ENCODE results near the gene TRAPPC8. TPM values are rescaled to one million over a fixed set of nuclear protein-coding genes. Genes with fewer than 3 reads are reported as not detected.

TRAPPC8 gene
- total and polyA plus RNA-seq, 10 of the 15 experiments (the other 5 are each of a cell fraction or from before 2014, with no cell fraction given), result 13.0 to 75.4 (median 24.8) TPM

- ATAC-seq (no peak), DNase-seq (ENCODE audit: low read depth, low spot score) (no peak), FAIRE-seq (no peak)
- Histone ChIP-seq H3K4me2 (ENCODE audit: control insufficient read depth, insufficient read depth) (no peak overlapping the region), H3K4me3 (no peak overlapping the region), H3K4me1 (ENCODE audit: control insufficient read depth, insufficient read depth, low read length) (no peaks in the 10 kb centered on the region), H3K36me3 (ENCODE audit: control insufficient read depth in 2 of 2, insufficient read depth in 2 of 2, low read length in 1 of 2) (peaks cover 0 to 12% of the 10 kb centered on the region in 2 experiments; a peak in 2 of 4 replicates), H3K79me2 (ENCODE audit: control insufficient read depth, insufficient read depth, low read length) (no peaks in the 10 kb centered on the region), H3K27me3 (replicated peaks in 1 of 2; ENCODE audit: control insufficient read depth in 2 of 2, insufficient read depth in 2 of 2, low read length in 1 of 2) (no peaks in the 10 kb centered on the region), H3K9me3 (replicated peaks; ENCODE audit: control insufficient read depth, insufficient read depth, low read length) (no peaks in the 10 kb centered on the region), H3K9ac (ENCODE audit: control insufficient read depth, insufficient read depth, low read length) (no peak overlapping the region), H4K20me1 (ENCODE audit: control insufficient read depth, insufficient read depth) (no peaks in the 10 kb centered on the region), H2AFZ (ENCODE audit: control insufficient read depth, low read depth, low read length) (no peak overlapping the region), H3K27ac (ENCODE audit: control insufficient read depth, insufficient read depth) (no peak overlapping the region)
- ChIA-PET CTCF (no interaction called here), POLR2A (no interaction called here), SMC1A (ENCODE audit: uncharacterized antibody, unreplicated experiment) (interaction anchor here (1.4 kb wide), 1 partner anchor 14 kb away, joined by 4 read pairs; no protein-coding TSS in a partner anchor), RAD21 (ENCODE audit: unreplicated experiment) (no interaction called here)
- 88% methylated on average over 6 of the region's 6 CpGs for WGBS (ENCODE audit: insufficient coverage, insufficient replicate concordance, low lambda C conversion rate, missing lambda C conversion rate)
- no TSS peak for BruUV-seq (replicated peaks)
- intact Hi-C loops (cut with micrococcal nuclease; ENCODE audit: unreplicated experiment) (no loop called here), in situ Hi-C loops (cut with MboI) (no loop called here)
- TF ChIP-seq SPI1 (IDR thresholded peaks at IDR 0.05; ENCODE audit: borderline replicate concordance, insufficient read depth, low read depth, low read length) (no peak), CHD4 (IDR thresholded peaks at IDR 0.05) (no peak), RELB (IDR thresholded peaks at IDR 0.05; ENCODE audit: low read depth) (no peak), TCF3 (IDR thresholded peaks at IDR 0.05; ENCODE audit: borderline replicate concordance, insufficient read depth, low read depth, low read length) (no peak), SMAD1 (IDR thresholded peaks at IDR 0.05; ENCODE audit: low read depth, partially characterized antibody) (no peak), POLR2A (IDR thresholded peaks at IDR 0.05; ENCODE audit: low read depth, low read length) (no peak), MEF2A (IDR thresholded peaks at IDR 0.05; ENCODE audit: insufficient read depth, low read depth, low read length) (no peak), ZNF384 (IDR thresholded peaks at IDR 0.05; ENCODE audit: borderline replicate concordance, low read depth, low read length) (no peak), MYB (IDR thresholded peaks at IDR 0.05; ENCODE audit: borderline replicate concordance, low read depth, low read length) (no peak), KLF5 (IDR thresholded peaks at IDR 0.05; ENCODE audit: partially characterized antibody) (no peak)
- TF ChIP-seq, protein P1, sequence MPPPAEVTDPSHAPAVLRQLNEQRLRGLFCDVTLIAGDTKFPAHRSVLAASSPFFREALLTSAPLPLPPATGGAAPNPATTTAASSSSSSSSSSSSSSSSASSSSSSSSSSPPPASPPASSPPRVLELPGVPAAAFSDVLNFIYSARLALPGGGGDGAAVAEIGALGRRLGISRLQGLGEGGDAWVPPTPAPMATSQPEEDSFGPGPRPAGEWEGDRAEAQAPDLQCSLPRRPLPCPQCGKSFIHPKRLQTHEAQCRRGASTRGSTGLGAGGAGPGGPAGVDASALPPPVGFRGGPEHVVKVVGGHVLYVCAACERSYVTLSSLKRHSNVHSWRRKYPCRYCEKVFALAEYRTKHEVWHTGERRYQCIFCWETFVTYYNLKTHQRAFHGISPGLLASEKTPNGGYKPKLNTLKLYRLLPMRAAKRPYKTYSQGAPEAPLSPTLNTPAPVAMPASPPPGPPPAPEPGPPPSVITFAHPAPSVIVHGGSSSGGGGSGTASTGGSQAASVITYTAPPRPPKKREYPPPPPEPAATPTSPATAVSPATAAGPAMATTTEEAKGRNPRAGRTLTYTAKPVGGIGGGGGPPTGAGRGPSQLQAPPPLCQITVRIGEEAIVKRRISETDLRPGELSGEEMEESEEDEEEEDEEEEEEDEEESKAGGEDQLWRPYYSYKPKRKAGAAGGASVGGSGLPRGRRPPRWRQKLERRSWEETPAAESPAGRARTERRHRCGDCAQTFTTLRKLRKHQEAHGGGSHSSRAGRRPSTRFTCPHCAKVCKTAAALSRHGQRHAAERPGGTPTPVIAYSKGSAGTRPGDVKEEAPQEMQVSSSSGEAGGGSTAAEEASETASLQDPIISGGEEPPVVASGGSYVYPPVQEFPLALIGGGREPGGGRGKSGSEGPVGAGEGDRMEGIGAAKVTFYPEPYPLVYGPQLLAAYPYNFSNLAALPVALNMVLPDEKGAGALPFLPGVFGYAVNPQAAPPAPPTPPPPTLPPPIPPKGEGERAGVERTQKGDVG (CRISPR knock-in tag; IDR thresholded peaks at IDR 0.05), result no peak
- TF ChIP-seq, protein P2, sequence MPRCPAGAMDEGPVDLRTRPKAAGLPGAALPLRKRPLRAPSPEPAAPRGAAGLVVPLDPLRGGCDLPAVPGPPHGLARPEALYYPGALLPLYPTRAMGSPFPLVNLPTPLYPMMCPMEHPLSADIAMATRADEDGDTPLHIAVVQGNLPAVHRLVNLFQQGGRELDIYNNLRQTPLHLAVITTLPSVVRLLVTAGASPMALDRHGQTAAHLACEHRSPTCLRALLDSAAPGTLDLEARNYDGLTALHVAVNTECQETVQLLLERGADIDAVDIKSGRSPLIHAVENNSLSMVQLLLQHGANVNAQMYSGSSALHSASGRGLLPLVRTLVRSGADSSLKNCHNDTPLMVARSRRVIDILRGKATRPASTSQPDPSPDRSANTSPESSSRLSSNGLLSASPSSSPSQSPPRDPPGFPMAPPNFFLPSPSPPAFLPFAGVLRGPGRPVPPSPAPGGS (IDR thresholded peaks at IDR 0.05; ENCODE audit: borderline replicate concordance, insufficient read depth, low read depth, low read length, poor library complexity, severe bottlenecking), result no peak
- TF ChIP-seq, protein P3, sequence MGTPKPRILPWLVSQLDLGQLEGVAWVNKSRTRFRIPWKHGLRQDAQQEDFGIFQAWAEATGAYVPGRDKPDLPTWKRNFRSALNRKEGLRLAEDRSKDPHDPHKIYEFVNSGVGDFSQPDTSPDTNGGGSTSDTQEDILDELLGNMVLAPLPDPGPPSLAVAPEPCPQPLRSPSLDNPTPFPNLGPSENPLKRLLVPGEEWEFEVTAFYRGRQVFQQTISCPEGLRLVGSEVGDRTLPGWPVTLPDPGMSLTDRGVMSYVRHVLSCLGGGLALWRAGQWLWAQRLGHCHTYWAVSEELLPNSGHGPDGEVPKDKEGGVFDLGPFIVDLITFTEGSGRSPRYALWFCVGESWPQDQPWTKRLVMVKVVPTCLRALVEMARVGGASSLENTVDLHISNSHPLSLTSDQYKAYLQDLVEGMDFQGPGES (IDR thresholded peaks at IDR 0.05), result no peak
Observed at GRCh38 chr18:31857526-31858106, 85.3 kb downstream of the TRAPPC8 start.
